Stimulated activated CD4-positive, alpha-beta T cell treated with anti-CD3 and anti-CD28 coated beads, TNF-alpha, amount 100 ng/mL, for 1 hour (primary cell): ENCODE results near the gene DYDC2.

ENCODE experiments used
- DNase-seq, 3 donors: peaks; one replicate each; pipeline ENCODE4 v3.0.0-alpha.2; 2020; ENCODE audit warnings: low read depth in 3 of 3, low spot score in 1 of 3

The DYDC2 gene

DNA sequence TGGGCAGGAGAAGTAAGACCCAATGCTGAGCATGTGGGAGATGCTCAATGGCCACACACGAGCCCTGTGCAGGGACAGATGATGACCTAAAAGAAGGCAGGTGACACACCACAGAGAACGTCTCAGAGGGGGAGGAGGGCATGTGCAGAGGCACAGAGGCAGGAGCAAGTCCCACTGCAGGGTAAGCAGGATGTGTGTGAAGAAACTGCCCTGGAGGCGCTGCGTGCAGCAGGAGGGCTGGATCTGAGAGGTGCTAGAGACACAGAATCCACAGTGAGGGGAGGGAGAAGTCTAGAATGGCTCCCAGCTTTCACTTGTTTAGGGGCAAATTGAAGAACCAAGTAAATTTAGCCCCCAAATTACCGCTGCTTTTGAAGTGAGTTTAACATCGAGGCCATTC is 14.9 kb downstream of the DYDC2 start:
- DNase-seq = no peak

DNA sequence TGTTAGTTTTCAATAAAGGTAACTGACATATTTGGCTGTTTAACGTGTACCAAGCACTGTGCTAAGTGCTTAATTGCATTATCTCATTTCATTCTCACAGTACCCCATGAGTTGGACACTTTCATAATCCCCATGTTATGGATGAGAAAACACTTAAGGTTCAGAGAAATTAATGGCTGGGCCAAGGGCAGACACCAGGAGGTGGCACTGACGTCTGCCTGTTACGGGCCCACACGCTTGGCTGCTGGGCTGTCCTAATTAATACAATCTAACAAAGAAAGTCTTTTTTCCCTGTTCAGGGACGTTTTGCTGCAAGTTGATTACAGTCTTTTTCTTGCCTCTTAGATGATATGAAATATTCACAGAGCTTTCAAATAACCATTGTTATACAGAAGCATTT is 16.1 kb downstream of the DYDC2 start:
- no peak for DNase-seq

DNA sequence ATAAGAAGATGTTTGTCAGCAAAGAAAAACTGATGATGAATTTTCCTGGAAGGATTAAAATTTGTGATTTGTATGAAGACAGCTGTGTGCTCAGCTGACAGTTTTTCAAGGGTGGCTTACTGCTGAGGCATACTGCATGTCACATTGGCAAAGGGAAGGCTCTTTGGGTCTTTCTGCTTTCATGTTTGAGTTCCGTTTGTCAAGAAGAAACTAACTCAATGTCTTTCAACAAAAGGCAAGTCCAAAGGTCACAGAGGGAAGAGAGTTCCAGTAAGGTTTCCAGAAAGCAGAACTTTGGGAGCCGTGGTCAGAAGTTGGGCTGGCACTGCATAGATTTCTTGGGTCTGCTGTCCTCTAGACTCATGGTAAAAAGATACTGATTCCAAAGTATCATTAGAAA is 16.9 kb downstream of the DYDC2 start:
- DNase-seq = no peak

DNA sequence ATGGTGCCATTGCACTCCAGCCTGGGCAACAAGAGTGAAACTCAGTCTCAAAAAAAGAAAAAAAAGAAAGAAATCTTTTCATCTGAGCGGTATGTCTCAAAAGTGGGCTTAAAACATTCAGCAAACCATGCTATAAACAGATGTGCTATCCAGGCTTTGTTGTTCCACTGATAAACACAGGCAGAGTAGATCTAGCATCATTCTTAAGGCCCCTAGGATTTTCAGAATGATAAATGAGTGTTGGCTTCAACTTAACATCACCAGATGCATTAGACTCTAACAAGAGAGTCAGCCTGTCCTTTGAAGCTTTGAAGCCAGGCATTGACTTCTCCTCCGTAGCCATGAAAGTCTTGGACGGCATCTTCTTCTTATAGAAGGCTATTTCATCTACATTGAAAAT is 23.1 kb downstream of the DYDC2 start:
- DNase-seq = no peak

DNA sequence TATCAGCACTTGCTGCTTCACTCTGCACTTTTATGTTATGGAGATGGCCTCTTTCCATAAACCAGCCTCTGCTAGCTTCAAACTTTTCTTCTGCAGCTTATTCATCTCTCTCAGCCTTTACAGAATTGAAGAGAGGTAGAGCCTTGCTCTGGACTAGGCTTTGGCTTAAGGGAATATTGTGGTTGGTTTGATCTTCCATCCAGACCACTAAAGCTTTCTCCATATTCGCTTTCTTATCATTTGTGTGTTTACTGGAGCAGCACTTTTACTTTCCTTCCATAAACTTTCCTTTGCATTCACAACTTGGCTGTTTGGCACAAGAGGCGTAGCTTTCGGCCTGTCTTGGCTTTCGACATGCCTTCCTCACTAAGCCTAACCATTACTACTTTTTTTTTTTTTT is 23.6 kb downstream of the DYDC2 start:
- no peak for DNase-seq

DNA sequence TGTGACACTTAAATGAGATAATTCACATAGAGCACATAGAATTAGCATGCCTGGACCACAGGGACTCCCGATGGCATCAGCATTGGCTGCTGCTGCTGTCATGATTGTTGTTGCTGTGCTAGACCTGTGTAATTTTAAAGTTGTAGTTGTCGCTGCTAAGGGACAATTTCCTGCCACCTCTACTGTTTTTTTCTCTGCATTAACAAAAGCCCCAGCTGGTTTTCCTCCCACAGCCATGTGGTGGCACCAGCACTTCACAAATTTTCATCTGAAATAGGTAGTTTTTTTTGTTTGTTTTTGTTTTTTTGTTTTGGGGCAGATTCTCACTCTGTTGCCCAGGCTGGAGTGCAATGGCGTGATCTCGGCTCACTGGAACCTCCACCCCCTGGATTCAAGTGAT is 26.4 kb downstream of the DYDC2 start:
- peak in 1 of 3 donors; percentile 23 for DNase-seq

DNA sequence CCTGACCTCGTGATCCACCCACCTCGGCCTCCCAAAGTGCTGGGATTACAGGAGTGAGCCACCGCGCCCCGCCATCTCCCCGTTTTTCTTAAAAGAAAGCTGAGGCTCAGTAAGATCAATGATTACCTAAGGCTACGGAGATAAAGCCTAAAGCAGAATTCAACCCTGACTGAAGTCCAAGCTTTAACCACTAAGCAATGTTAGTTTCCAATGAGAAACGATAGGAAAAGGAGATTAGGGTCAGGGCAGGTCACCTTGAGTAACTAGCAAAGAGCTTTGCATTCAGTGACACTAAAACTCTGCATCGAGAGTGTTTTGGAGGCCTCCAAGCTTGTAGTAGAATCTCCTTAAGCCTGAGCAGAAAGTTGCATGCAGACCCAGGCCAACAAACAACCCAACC is 34.2 kb downstream of the DYDC2 start:
- no peak for DNase-seq

DNA sequence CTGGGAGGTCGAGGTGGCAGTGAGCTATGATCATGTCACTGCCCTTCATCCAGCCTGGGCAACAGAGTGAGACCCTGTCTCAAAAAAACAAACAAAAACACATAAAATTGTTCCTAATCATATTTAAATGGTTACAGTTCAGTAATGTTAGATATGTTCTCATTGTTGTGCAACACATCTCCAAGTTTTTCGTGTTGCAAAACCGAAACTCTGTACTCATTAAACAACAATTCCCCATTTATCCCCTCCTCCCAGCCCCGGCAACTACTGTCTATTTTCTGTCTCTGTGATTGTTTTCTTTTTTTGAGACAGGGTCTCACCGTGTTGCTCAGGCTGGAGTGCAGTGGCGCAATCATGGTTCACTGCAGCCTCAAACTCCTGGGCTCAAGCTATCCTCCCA is 35.7 kb downstream of the DYDC2 start:
- DNase-seq = no peak

DNA sequence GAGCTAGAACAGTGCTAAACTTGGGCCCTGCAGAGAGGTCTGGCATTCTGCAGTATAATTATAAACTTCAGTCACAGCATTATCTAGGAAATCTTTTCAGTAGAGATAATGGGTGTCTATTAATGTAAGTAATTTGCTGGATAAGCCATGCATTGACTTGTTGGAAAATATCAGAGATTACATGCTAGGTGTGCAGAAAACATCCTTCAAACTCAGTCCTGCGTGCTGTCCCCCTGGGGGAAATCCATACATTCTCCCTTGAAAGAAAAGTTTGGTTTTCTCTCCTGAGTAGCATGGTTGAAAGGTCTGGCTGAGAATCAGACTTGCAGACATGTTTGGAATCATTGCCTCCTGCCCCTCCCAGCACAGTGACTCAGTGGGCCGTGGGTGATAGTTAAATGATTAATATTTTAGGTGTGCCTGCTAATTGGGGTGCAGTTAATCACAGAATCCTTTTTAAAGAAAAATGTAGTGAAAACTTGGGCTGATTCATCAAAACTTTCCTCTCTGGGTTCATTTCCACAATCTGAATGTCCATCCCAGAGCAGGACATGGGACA is 37.9 kb downstream of the DYDC2 start:
- DNase-seq = no peak

DNA sequence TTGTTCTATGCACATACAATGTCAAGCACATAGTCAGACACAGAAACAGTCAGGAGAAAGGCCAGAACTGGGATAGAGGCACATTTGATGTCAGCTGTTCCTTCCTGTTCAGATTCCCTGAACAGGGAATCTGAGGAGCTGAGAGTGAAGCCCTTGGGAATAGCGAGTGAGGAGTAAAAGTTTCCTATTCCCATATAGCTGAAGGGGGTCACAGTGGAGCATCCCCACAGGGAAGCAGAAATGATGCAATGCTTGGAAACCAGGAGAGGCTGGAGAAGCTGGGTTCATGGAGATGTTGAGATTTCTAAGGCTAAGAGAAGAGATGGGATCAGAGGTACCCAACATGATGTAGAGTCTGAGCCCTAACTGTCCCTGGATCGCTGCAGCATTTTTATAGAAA is 40.4 kb downstream of the DYDC2 start:
- DNase-seq = no peak

DNA sequence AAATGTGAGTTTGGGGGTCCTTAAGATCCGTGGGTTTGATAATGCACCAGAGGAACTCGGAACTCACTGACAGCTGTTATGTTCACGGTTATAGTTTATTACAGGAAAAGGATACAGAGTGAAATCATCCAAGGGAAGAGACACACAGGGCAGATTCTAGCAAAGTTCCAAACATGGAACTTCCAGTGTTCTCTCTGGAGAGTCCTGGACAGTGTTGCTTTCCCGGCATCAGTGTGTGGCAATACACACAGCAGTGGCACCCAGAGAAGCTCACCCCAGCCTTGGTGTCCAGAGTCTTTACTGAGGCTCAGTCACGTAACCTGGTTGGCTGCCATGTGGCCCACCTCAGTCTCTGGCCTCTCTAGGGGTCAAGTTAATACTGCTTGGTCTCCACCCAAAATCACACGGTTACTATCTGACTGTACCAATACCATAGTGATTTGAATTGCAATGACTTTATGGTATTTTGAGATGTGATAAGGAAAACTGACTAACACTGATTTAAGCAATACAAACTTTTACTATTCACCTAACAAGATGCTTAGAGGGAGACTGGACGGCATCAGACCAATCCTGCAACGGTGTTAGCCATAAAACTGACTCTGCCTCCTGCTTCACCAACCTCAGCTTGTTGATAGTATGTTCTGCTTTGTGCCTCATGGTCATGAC is 43.7 kb downstream of the DYDC2 start:
- DNase-seq = no peak

DNA sequence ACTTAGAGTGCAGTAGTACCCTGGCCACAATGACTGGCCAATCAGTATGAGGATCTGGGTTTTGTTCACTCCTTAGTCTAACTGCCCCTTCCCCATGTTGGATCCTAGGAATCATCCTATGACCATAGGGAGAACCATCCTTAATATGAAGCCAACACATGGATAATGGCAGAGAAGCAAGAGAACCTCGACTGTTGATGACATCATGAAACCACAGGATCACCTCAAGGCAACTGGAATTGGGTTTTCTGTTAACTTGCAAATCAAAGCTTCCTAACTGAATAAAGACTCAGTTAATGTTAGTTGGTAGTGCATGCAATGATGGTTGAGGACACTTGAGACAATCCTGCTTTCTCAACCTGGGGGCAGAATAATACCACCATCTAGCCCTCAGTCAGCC is 48.5 kb downstream of the DYDC2 start:
- no peak for DNase-seq

DNA sequence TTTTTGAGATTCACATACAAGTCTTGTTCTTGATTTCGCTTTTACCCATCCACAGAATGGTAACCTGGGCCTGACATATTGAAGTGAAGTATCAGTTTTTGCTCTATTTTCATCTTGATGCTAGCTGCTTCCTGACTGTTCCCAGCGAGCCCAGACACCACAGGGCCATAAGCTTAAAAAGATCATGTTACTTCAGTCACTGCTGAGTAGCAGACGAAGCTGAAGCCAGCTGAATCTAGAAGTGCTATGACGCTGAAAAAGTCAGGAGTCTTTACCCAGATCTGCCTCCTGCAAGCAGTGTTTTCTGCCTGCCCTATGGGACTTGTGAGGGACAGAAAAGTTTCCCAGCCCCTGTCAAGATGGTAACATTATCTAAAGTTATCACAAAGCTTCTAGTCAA is 49.0 kb downstream of the DYDC2 start:
- DNase-seq = no peak

DNA sequence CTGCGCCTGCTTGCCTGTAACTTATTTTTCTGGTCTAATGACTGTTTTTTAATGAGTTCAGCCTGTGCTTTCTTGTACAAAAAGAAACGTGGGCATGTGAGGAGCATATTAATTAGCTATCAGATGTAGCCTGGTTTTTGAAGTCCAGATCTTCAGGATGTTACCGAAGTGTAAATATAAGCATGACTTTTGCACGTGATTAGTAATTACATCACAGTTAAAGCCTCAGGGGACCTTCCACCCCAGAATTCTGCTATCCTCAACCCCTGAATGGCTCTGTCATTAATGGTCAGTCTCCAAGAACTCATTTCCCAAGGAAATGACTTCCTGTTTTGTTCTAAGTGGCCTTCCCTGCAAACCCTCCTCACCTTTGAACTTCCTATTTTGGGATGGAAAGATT is 49.6 kb downstream of the DYDC2 start:
- no peak for DNase-seq

DNA sequence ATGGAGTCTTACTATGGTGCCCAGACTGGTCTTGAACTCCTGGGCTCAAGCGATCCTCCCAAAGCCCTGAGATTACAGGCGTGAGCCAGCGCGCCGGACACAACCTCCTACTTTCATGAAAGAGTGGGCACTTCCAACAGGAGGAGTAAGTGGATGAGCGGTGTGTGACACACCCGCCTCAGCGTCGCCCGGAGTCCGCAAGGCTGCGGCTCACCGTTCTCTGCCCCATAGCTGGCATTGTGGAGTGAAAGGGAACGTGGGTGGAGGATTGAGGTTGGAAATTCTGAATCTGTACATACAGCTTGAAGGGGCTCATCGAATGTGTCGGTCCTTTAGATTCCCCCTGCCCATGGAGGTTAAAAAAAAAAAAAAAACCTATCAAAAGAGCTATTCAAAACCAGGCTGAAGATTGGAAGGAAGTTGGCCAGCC is 51.2 kb downstream of the DYDC2 start:
- peak in 1 of 3 donors; percentile 23 for DNase-seq

DNA sequence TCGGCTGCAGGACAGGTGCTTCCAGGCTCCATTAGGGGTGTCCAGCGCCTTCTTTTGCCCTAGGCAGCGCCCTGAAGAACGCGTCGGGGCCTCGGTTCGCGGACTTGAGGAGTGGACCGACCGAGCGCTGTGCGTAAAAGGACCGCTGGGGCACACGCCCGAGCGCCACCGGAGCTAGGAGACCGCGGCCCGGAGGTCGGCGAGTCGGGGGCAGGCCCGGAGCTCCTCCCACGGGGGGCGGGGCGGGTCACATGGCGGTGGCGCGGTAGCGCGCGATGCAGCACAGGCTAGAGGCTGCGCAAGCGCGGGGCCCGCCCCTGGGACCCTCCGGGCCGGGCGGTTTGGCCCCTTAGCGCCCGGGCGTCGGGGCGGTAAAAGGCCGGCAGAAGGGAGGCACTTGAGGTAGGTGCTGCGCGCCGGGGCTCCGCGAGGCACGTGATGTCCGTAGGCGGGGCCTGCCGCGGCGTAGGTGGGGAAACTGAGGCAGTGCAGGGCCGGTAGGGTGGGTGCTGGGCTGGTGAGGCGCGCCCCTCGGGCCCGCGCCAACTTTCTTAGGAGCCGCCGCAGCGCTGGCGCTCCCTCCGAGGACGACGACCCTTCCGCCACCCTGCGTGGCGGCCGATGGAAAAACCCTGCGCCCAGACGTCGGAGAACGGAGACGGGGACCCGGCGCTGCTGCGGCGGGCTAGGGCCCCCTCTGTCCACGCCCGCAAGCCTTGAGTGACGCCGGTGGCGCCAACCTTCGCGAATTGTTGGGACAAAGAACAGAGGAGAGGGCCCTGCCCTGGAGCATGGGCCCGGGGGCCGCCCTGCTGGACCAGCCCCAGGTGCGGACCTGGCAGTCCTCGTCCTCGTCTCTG is 51.9 kb downstream of the DYDC2 start, which contains the start of gene PRXL2A:
TSS of gene PRXL2A (plus strand) at position 310 of the 860 bp plus-strand sequence. CDS start 11,917 bp downstream, outside the sequence.
- peak; percentile 21 to 76 (median 61) for DNase-seq

DNA sequence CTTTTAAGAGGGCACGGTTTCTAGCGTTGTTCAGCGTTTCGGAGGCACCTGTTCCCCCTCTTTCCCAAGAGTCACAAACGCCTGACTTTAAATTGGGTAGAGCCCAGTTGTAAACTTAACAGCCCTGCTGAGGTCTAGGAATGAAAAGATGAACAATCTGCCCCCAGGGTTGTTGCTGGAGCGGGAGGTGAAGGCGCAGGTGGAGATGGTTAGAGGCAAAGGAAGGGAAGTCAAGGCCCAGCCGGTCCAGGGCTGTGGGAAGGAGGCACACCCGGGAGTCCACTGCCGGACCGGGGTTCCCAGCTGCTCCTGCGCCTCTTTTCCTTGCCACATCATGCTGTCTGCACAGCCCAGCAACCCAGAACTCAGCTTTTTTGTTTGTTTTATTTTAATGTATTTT is 52.5 kb downstream of the DYDC2 start:
- no peak for DNase-seq

DNA sequence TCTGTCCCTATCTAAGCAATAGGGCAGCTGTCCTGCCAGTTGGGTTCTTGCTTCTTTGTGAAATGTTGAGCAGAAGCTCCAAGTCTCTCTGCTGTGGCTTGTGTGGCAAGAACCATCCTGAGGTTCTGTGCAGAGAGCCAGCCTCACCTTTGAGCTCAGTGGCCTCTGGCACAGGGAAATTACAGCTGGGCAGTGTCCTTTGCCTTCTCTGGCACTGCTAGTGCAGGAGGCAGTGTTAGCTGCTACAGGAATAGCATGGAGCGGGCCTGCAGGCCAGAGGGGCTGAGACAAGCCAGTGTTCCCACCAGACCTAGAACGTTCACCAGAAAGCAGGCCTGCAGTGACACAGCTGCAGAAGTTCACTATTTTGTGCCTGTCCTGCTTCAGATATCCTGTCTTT is 53.5 kb downstream of the DYDC2 start:
- no peak for DNase-seq

DNA sequence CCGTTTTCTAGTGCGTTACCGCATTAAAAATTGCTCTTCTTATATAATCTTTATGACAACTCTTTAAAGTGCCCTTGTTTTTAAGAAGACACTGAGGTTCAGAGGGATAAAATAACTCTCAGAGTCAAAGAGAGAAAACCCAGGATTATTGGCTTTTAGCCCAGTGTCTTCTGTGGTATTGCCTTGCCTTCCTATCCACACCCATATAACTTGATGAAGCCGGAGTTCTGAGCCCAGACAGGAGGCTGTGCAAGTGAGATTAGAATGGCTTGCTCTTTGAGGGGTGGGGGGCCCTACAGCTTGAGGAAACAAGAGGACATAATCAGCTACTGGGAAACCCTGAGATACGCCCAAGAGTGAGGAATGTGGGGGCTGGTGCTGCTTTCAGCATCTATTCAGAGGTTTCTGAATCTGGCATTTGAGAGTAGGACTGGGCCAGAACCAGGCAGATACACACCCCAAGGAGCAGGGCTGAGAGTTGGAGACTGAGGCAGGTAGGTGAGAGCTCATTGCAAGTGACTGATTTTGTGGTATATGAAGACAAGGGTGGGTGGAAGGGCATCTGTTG is 54.1 kb downstream of the DYDC2 start:
- DNase-seq = no peak

DNA sequence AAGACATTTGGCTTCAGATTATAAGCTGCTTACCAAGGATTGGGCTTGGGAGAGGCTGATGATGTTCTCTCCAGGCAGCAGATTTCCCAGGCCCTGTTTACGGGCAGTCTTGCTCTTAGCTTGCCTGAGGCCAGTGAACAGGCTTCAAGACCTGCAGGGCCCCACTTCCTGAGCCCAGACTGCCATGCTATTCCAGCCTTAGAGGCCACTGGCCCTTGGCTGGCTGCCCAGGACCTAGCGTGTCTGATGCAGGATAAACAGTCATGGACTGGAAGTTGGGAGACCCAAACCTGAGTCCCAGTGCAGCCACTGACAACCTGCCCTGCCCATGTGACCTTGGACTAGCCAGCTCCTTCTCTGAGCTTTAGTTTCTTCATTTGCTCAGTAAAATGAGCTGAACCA is 54.7 kb downstream of the DYDC2 start:
- no peak for DNase-seq

DNA sequence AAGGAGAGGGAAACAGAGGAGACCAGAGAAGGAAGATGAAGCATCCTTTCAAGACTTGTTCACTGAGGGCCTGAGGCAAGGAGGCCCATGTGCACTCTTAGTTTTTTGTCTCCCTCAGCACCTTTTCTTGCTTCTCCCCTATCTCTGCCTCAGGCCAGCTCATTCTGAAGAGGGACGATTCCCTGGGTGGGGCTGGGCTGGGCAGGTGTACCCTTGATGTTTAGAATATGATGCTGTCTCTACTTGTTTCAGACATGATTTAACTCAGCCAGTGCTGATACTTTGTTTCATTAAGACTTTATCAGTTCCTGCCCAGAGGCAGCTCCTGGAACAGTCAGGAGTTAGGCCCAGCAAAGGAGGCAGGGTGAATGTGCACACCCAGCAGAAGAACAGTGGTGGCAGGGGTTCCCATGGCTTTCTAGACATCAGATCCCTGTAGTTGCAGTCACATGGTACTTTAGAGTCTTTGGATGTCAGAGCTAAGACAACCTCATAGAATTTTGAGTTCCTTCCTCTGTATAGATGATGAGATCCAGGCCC is 55.2 kb downstream of the DYDC2 start:
- DNase-seq = no peak

DNA sequence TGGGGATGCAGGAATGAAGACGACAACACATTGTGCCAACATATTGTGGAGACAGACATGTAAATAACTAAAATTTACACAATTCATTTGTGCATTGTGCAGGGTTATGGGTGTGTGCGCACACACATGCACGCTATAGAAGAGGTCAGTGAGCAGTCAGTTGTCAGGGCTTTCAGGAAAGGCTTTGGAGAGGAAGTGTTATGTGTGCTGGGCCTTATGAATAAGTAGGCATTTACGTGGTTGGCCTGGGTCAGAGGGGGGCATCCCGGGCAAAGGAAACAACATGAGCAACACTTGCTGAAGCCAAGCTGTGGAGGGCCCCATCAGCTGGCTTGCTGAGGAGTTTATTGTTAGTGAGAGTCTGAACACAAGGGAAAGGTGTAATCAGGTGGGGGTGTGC is 55.9 kb downstream of the DYDC2 start:
- DNase-seq = no peak
